K562 (cell line): ENCODE data around the gene SPATC1L. TPM values are rescaled to one million over a fixed set of nuclear protein-coding genes. Genes with fewer than 3 reads are reported as not detected.

Experiments
- CAMTA2 ChIP-seq: fragments of 250-450 bp; sonication (Bioruptor Pico); conservative IDR thresholded peaks from 2 replicates; pipeline ENCODE4 v1.5.1; 2022
- CCAR2 ChIP-seq: fragments of 200-400 bp; formaldehyde crosslinking; IDR thresholded peaks from 2 replicates; pipeline ENCODE4 v1.6.1; 2017; ENCODE audit warnings: mild to moderate bottlenecking, low read depth, low read length
- ESRRB ChIP-seq: fragments of 250-450 bp; sonication (Bioruptor Pico); IDR thresholded peaks from 2 replicates; pipeline ENCODE4 v1.5.0; 2020; ENCODE audit warnings: mild to moderate bottlenecking, moderate library complexity, borderline replicate concordance
- MTA3 ChIP-seq: fragments of 450-650 bp; formaldehyde crosslinking; IDR thresholded peaks from 2 replicates; pipeline ENCODE4 v1.6.1; 2017; ENCODE audit warnings: mild to moderate bottlenecking, borderline replicate concordance
- RBFOX2 ChIP-seq: fragments of 200-400 bp; formaldehyde crosslinking; IDR thresholded peaks from 2 replicates; pipeline ENCODE4 v1.6.1; 2017; ENCODE audit warnings: low read depth, mild to moderate bottlenecking, low read length, moderate library complexity
- THAP12 ChIP-seq: fragments of 250-450 bp; sonication (Bioruptor Pico); IDR thresholded peaks from 2 replicates; pipeline ENCODE4 v1.9.0; 2021; ENCODE audit warnings: mild to moderate bottlenecking, inconsistent platforms
- ZBTB5 ChIP-seq: fragments of 450-650 bp; IDR thresholded peaks from 2 replicates; pipeline ENCODE4 v1.6.1; 2017; ENCODE audit warnings: antibody characterized with exemption
- ZNF212 ChIP-seq: fragments of 450-650 bp; formaldehyde crosslinking; IDR thresholded peaks from 2 replicates; pipeline ENCODE4 v1.4.0; 2020; ENCODE audit warnings: mild to moderate bottlenecking
- ZNF324 ChIP-seq: fragments of 250-450 bp; sonication (Bioruptor Pico); IDR thresholded peaks from 2 replicates; pipeline ENCODE4 v1.4.0; 2020; ENCODE audit warnings: mild to moderate bottlenecking
- polyA plus RNA-seq, 8 experiments: library from polyadenylated mRNA; depleted of rRNA in 4 of 8; stranded (reverse) in 5 of 8; unstranded in 3 of 8; fragments of >200 nt; fragmentation: Nextera tagmentation in 2 of 8; fragmentation: Illumina TruSeq in 1 of 8; extraction: Ambion mirVana in 2 of 8; extraction: Trizol in 1 of 8; gene quantifications; 2 replicates each; pipeline versions ENCODE4 v1.2.1 to v1.2.3, GENCODE V29; 2011 to 2014; ENCODE audit warnings: inconsistent platforms in 1 of 8, missing spikeins in 1 of 8
- total RNA-seq, 7 experiments: library from RNA; depleted of rRNA in 6 of 7; stranded (reverse); fragments of >200 nt in 6 of 7; fragmentation: Illumina TruSeq in 2 of 7; extraction: Trizol in 2 of 7; gene quantifications; 2 replicates each; pipeline versions ENCODE4 v1.2.1 to v1.2.3, GENCODE V29; 2011 to 2021; ENCODE audit warnings: low replicate concordance in 1 of 7
- TF ChIP-seq, protein P1 (sequence below): fragments of 200-600 bp; sonication (generic); IDR thresholded peaks from one replicate; pipeline ENCODE4 v1.6.1; 2012; ENCODE audit warnings: mild to moderate bottlenecking, low read depth, low read length, inconsistent platforms

SPATC1L gene
- total and polyA plus RNA-seq, 9 of the 15 experiments (the other 6 are each of a cell fraction or from before 2014, with no cell fraction given): 0.14 to 121 (median 34.0) TPM; not detected in 1

- TF ChIP-seq, protein P1, sequence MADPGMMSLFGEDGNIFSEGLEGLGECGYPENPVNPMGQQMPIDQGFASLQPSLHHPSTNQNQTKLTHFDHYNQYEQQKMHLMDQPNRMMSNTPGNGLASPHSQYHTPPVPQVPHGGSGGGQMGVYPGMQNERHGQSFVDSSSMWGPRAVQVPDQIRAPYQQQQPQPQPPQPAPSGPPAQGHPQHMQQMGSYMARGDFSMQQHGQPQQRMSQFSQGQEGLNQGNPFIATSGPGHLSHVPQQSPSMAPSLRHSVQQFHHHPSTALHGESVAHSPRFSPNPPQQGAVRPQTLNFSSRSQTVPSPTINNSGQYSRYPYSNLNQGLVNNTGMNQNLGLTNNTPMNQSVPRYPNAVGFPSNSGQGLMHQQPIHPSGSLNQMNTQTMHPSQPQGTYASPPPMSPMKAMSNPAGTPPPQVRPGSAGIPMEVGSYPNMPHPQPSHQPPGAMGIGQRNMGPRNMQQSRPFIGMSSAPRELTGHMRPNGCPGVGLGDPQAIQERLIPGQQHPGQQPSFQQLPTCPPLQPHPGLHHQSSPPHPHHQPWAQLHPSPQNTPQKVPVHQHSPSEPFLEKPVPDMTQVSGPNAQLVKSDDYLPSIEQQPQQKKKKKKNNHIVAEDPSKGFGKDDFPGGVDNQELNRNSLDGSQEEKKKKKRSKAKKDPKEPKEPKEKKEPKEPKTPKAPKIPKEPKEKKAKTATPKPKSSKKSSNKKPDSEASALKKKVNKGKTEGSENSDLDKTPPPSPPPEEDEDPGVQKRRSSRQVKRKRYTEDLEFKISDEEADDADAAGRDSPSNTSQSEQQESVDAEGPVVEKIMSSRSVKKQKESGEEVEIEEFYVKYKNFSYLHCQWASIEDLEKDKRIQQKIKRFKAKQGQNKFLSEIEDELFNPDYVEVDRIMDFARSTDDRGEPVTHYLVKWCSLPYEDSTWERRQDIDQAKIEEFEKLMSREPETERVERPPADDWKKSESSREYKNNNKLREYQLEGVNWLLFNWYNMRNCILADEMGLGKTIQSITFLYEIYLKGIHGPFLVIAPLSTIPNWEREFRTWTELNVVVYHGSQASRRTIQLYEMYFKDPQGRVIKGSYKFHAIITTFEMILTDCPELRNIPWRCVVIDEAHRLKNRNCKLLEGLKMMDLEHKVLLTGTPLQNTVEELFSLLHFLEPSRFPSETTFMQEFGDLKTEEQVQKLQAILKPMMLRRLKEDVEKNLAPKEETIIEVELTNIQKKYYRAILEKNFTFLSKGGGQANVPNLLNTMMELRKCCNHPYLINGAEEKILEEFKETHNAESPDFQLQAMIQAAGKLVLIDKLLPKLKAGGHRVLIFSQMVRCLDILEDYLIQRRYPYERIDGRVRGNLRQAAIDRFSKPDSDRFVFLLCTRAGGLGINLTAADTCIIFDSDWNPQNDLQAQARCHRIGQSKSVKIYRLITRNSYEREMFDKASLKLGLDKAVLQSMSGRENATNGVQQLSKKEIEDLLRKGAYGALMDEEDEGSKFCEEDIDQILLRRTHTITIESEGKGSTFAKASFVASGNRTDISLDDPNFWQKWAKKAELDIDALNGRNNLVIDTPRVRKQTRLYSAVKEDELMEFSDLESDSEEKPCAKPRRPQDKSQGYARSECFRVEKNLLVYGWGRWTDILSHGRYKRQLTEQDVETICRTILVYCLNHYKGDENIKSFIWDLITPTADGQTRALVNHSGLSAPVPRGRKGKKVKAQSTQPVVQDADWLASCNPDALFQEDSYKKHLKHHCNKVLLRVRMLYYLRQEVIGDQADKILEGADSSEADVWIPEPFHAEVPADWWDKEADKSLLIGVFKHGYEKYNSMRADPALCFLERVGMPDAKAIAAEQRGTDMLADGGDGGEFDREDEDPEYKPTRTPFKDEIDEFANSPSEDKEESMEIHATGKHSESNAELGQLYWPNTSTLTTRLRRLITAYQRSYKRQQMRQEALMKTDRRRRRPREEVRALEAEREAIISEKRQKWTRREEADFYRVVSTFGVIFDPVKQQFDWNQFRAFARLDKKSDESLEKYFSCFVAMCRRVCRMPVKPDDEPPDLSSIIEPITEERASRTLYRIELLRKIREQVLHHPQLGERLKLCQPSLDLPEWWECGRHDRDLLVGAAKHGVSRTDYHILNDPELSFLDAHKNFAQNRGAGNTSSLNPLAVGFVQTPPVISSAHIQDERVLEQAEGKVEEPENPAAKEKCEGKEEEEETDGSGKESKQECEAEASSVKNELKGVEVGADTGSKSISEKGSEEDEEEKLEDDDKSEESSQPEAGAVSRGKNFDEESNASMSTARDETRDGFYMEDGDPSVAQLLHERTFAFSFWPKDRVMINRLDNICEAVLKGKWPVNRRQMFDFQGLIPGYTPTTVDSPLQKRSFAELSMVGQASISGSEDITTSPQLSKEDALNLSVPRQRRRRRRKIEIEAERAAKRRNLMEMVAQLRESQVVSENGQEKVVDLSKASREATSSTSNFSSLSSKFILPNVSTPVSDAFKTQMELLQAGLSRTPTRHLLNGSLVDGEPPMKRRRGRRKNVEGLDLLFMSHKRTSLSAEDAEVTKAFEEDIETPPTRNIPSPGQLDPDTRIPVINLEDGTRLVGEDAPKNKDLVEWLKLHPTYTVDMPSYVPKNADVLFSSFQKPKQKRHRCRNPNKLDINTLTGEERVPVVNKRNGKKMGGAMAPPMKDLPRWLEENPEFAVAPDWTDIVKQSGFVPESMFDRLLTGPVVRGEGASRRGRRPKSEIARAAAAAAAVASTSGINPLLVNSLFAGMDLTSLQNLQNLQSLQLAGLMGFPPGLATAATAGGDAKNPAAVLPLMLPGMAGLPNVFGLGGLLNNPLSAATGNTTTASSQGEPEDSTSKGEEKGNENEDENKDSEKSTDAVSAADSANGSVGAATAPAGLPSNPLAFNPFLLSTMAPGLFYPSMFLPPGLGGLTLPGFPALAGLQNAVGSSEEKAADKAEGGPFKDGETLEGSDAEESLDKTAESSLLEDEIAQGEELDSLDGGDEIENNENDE: no peak
- TF ChIP-seq MTA3 (peak; percentile 55; the same call in 1 of the 2 replicates), ZNF324 (CRISPR knock-in tag) (no peak), THAP12 (peak; percentile 81; the same call in 1 of the 2 replicates), CCAR2 (no peak), CAMTA2 (no peak), ESRRB (CRISPR knock-in tag) (no peak), ZNF212 (0 out of 2 replicates have a peak, but pooled peaks have one; percentile 58), RBFOX2 (peak; percentile 64), ZBTB5 (no peak)
Observed at GRCh38 chr21:46228345-46229051, 44.2 kb upstream of the SPATC1L start, which contains the start of gene LSS (continued).
